AG08395 (cell line): ENCODE data around the gene PIK3IP1.
A peak's percentile ranks its signal among the peaks of the same experiment; 100 is the strongest.
"Not testable (repeated sequence)": the region's sequence is repeated elsewhere in the genome, so short reads cannot be mapped to it uniquely, and the experiment has no call there.

Source experiments
- DNase-seq: peaks from one replicate; pipeline ENCODE4 v3.0.0; 2012; ENCODE audit warnings: mixed read lengths, low spot score

The PIK3IP1 gene

GRCh38 chr22:31248965-31249958 lies 43.0 kb downstream of the PIK3IP1 start:
- DNase-seq: no peak

- DNase-seq: peak; percentile 94
Measured at GRCh38 chr22:31248138-31248745, 44.0 kb downstream of the PIK3IP1 start.

GRCh38 chr22:31247726-31248125 lies 44.6 kb downstream of the PIK3IP1 start:
- DNase-seq: no peak

GRCh38 chr22:31246687-31247086 lies 45.6 kb downstream of the PIK3IP1 start:
- DNase-seq: no peak

- DNase-seq: not testable (repeated sequence)
Measured at GRCh38 chr22:31245998-31246397, 46.3 kb downstream of the PIK3IP1 start.

GRCh38 chr22:31244943-31245451 lies 47.3 kb downstream of the PIK3IP1 start:
- no peak for DNase-seq

GRCh38 chr22:31244046-31244942 lies 48.0 kb downstream of the PIK3IP1 start:
- DNase-seq: peak; percentile 90

- peak; percentile 52 for DNase-seq
Measured at GRCh38 chr22:31243339-31244045, 48.8 kb downstream of the PIK3IP1 start.

- peak; percentile 47 for DNase-seq
Measured at GRCh38 chr22:31241936-31242335, 50.4 kb downstream of the PIK3IP1 start.

GRCh38 chr22:31241200-31241599 lies 51.1 kb downstream of the PIK3IP1 start:
- DNase-seq: no peak

GRCh38 chr22:31239771-31240370 lies 52.4 kb downstream of the PIK3IP1 start:
- DNase-seq: no peak

GRCh38 chr22:31238057-31238456 lies 54.2 kb downstream of the PIK3IP1 start:
- no peak for DNase-seq

GRCh38 chr22:31236044-31236443 lies 56.2 kb downstream of the PIK3IP1 start:
- not testable (repeated sequence) for DNase-seq

GRCh38 chr22:31235081-31235480 lies 57.2 kb downstream of the PIK3IP1 start:
- DNase-seq: no peak

GRCh38 chr22:31233001-31233400 lies 59.3 kb downstream of the PIK3IP1 start:
- DNase-seq: no peak
